Natural killer cell (primary cell): ENCODE data around the gene PTPRN2. TPM values are rescaled to one million over a fixed set of nuclear protein-coding genes. Genes with fewer than 3 reads are reported as not detected.

Experiments
- ATAC-seq, 3 donors: fragments of 150-1000 bp in 2 of 3; fragments of 200-7000 bp in 1 of 3; cut with Tn5 transposase; 1 replicate in 1 of 3; 2 replicates in 2 of 3; pipeline ENCODE4 v1.10.0; 2021; ENCODE audit warnings: mild to moderate bottlenecking in 2 of 3, moderate library complexity in 2 of 3
- DNase-seq, 2 donors: peaks; one replicate each; pipeline versions ENCODE4 v3.0.0 to v3.0.0-alpha.2; 2013 to 2021; ENCODE audit warnings: mixed read lengths in 1 of 2
- H3K27ac ChIP-seq: one replicate; pipeline ENCODE4 v1.5.1; 2013; ENCODE audit warnings: mild to moderate bottlenecking, low read length
- H3K27me3 ChIP-seq: one replicate; pipeline ENCODE4 v1.6.1; 2013; ENCODE audit warnings: low read length; ENCODE audit not compliant: control insufficient read depth, insufficient read depth
- H3K36me3 ChIP-seq: one replicate; pipeline ENCODE4 v1.6.1; 2013; ENCODE audit warnings: low read length; ENCODE audit not compliant: control insufficient read depth, insufficient read depth
- H3K4me1 ChIP-seq: one replicate; pipeline ENCODE4 v1.6.1; 2013; ENCODE audit warnings: low read length; ENCODE audit not compliant: control insufficient read depth, insufficient read depth
- H3K4me3 ChIP-seq: one replicate; pipeline ENCODE4 v1.5.1; 2013; ENCODE audit warnings: low read length
- H3K9me3 ChIP-seq: one replicate; pipeline ENCODE4 v1.6.1; 2013; ENCODE audit warnings: low read length; ENCODE audit not compliant: control insufficient read depth, insufficient read depth
- H3K27ac Mint-ChIP-seq, 2 donors: one replicate each; pipeline ENCODE4 v1.8.0; 2022; ENCODE audit warnings: mild to moderate bottlenecking in 2 of 2, mixed read lengths in 2 of 2, moderate library complexity in 1 of 2
- H3K27me3 Mint-ChIP-seq, 2 donors: one replicate each; pipeline ENCODE4 v1.8.0; 2022; ENCODE audit warnings: low read depth in 2 of 2, mixed read lengths in 2 of 2
- H3K36me3 Mint-ChIP-seq: one replicate; pipeline ENCODE4 v1.8.0; 2022; ENCODE audit warnings: mixed read lengths
- H3K4me1 Mint-ChIP-seq, 2 donors: one replicate each; pipeline ENCODE4 v1.8.0; 2022; ENCODE audit warnings: mixed read lengths in 2 of 2
- H3K4me3 Mint-ChIP-seq: one replicate; pipeline ENCODE4 v1.8.0; 2022; ENCODE audit warnings: mild to moderate bottlenecking, moderate library complexity, mixed read lengths
- H3K9me3 Mint-ChIP-seq, 2 donors: one replicate each; pipeline ENCODE4 v1.8.0; 2022; ENCODE audit warnings: mixed read lengths in 2 of 2
- WGBS: methylation state at CpG from one replicate; pipeline ENCODE4 v1.1.7; 2013; ENCODE audit warnings: missing lambda C conversion rate; ENCODE audit not compliant: insufficient coverage; 5-methylcytosine and 5-hydroxymethylcytosine counted together
- intact Hi-C: fragments of 100-400 bp; cut with micrococcal nuclease; formaldehyde crosslinking; loops from one replicate; pipeline ENCODE4 v1.14.2; 2022
- total RNA-seq, 4 donors: library from RNA; stranded (reverse); fragments of 120-200 nt in 1 of 4; gene quantifications; one replicate each; pipeline versions ENCODE4 v1.2.3 to v1.2.4, GENCODE V29; 2013 to 2022
- TF ChIP-seq, protein P1 (sequence below): fragments of 200-600 bp; IDR thresholded peaks from one replicate; pipeline ENCODE4 v1.8.0; 2022; ENCODE audit warnings: antibody characterized with exemption

Gene PTPRN2
- total RNA-seq, 3 donors from 2014 or later (not counting 1 experiment from before 2014, with no cell fraction given), result 1.3 to 2.5 (median 1.9) TPM

DNA sequence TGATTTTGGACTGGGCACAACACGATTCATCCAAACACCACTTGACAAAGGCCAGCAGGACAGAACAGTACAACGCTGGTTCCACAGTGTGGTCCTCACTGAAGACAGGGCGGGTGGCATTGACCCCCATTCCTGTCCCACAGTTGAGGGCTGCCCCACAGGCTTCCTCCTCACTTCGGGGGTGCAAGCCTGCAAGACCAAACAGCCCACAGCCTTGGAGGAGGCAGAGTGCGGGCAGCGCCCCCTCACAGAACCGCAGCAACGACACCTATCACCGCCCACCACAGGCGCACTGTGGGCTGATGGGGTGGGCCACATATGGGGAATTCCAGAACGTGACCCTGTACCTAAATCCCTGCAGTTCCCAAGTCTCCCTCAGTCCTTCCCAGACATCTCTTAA lies 70.6 kb downstream of the PTPRN2 start:
- H3K27me3 ChIP-seq, result no peaks in the 10 kb centered on the region
- TF ChIP-seq, protein P1, sequence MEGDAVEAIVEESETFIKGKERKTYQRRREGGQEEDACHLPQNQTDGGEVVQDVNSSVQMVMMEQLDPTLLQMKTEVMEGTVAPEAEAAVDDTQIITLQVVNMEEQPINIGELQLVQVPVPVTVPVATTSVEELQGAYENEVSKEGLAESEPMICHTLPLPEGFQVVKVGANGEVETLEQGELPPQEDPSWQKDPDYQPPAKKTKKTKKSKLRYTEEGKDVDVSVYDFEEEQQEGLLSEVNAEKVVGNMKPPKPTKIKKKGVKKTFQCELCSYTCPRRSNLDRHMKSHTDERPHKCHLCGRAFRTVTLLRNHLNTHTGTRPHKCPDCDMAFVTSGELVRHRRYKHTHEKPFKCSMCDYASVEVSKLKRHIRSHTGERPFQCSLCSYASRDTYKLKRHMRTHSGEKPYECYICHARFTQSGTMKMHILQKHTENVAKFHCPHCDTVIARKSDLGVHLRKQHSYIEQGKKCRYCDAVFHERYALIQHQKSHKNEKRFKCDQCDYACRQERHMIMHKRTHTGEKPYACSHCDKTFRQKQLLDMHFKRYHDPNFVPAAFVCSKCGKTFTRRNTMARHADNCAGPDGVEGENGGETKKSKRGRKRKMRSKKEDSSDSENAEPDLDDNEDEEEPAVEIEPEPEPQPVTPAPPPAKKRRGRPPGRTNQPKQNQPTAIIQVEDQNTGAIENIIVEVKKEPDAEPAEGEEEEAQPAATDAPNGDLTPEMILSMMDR, result no peak
- no peak overlapping the region for H3K27ac Mint-ChIP-seq
- H3K4me1 Mint-ChIP-seq, result no peaks in the 10 kb centered on the region
- no peak for ATAC-seq
- WGBS, result 85% methylated on average over 11 of the region's 11 CpGs
- peaks cover 0 to 2% of the 10 kb centered on the region in 2 donors for H3K9me3 Mint-ChIP-seq
- H3K9me3 ChIP-seq, result peaks cover 3% of the 10 kb centered on the region
- H3K36me3 ChIP-seq, result no peaks in the 10 kb centered on the region
- H3K4me1 ChIP-seq, result no peaks in the 10 kb centered on the region
- no peak overlapping the region for H3K27ac ChIP-seq
- H3K27me3 Mint-ChIP-seq, result peaks cover 0 to 4% of the 10 kb centered on the region in 2 donors
- H3K36me3 Mint-ChIP-seq, result no peaks in the 10 kb centered on the region
- intact Hi-C loops, result no loop called here
- H3K4me3 Mint-ChIP-seq, result no peak overlapping the region
- no peak overlapping the region for H3K4me3 ChIP-seq
- DNase-seq, result no peak

- H3K9me3 ChIP-seq, result peaks cover 6% of the 10 kb centered on the region
- H3K4me1 ChIP-seq, result no peaks in the 10 kb centered on the region
- H3K4me3 ChIP-seq, result no peak overlapping the region
- no peak for ATAC-seq
- TF ChIP-seq, protein P1, result no peak
- H3K36me3 Mint-ChIP-seq, result peaks cover 5% of the 10 kb centered on the region
- no peaks in the 10 kb centered on the region for H3K27me3 ChIP-seq
- H3K27me3 Mint-ChIP-seq, result peaks cover 0 to 4% of the 10 kb centered on the region in 2 donors
- H3K4me1 Mint-ChIP-seq, result no peaks in the 10 kb centered on the region
- H3K4me3 Mint-ChIP-seq, result no peak overlapping the region
- no peak overlapping the region for H3K27ac ChIP-seq
- H3K9me3 Mint-ChIP-seq, result peaks cover 3 to 5% of the 10 kb centered on the region in 2 donors
- no peak for DNase-seq
- 91% methylated on average over 2 of the region's 2 CpGs for WGBS
- H3K36me3 ChIP-seq, result no peaks in the 10 kb centered on the region
- H3K27ac Mint-ChIP-seq, result no peak overlapping the region
- intact Hi-C loops, result no loop called here
Observed at GRCh38 chr7:158516524-158516923, 71.1 kb downstream of the PTPRN2 start.

DNA sequence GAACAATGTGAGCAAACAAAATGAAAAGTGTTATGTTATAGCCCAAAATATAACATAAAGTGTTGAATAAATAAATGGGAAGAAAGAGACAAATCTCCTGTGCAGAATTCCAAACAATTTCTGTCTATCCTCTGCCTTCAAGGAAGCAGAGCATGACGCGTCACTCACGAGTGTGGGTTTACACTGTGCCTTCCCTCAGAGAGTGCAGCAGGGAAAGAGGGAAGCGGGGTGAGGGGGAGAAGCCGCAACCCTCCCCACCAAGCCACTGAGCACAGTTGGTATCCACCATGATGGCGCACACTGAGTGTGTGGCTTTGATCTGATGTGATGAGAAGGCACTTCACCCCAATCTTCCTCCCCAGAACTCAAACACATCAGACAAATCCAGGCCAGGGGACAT lies 74.8 kb downstream of the PTPRN2 start:
- 70% methylated on average over 4 of the region's 6 CpGs for WGBS
- H3K4me3 ChIP-seq, result no peak overlapping the region
- H3K9me3 ChIP-seq, result peaks cover 6% of the 10 kb centered on the region
- peaks cover 5 to 14% of the 10 kb centered on the region in 2 donors for H3K9me3 Mint-ChIP-seq
- H3K4me3 Mint-ChIP-seq, result no peak overlapping the region
- no peak for DNase-seq
- H3K4me1 ChIP-seq, result no peaks in the 10 kb centered on the region
- no peaks in the 10 kb centered on the region for H3K4me1 Mint-ChIP-seq
- no peak for ATAC-seq
- intact Hi-C loops, result no loop called here
- peaks cover 13% of the 10 kb centered on the region for H3K36me3 Mint-ChIP-seq
- TF ChIP-seq, protein P1, result no peak
- H3K27ac Mint-ChIP-seq, result no peak overlapping the region
- H3K27me3 ChIP-seq, result no peaks in the 10 kb centered on the region
- no peak overlapping the region for H3K27ac ChIP-seq
- H3K36me3 ChIP-seq, result no peaks in the 10 kb centered on the region
- peaks cover 7 to 10% of the 10 kb centered on the region in 2 donors for H3K27me3 Mint-ChIP-seq

DNA sequence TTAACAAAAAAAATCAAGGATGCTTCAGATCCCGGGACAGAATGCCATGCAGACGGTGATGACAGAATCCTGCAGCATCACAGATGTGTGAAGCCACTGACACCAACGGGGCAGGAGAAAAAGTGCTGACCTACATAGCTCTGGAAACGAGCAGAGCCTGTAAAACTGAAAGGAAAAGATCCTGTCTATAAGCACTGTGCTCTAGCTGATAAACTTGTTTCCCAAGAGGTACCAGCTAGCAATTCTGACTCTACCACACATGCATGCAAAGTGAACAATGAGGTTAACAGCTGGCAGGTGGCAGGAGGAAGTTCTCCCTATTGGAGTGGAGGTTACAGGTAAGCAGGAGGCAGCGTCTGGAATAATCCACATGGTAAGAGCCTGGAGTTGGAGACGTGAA lies 75.6 kb downstream of the PTPRN2 start:
- TF ChIP-seq, protein P1, result no peak
- no peak overlapping the region for H3K4me3 Mint-ChIP-seq
- intact Hi-C loops, result no loop called here
- ATAC-seq (no peak), DNase-seq (no peak)
- H3K36me3 Mint-ChIP-seq, result peaks cover 13% of the 10 kb centered on the region
- 86% methylated on average over 6 of the region's 6 CpGs for WGBS
- H3K27ac ChIP-seq, result no peak overlapping the region
- peaks cover 7 to 12% of the 10 kb centered on the region in 2 donors for H3K27me3 Mint-ChIP-seq
- H3K4me3 ChIP-seq, result no peak overlapping the region
- H3K9me3 Mint-ChIP-seq, result peaks cover 5 to 14% of the 10 kb centered on the region in 2 donors
- H3K4me1 ChIP-seq, result no peaks in the 10 kb centered on the region
- no peaks in the 10 kb centered on the region for H3K36me3 ChIP-seq
- no peaks in the 10 kb centered on the region for H3K4me1 Mint-ChIP-seq
- peaks cover 6% of the 10 kb centered on the region for H3K9me3 ChIP-seq
- H3K27me3 ChIP-seq, result no peaks in the 10 kb centered on the region
- no peak overlapping the region for H3K27ac Mint-ChIP-seq
